HCT116 (cell line): ENCODE measurements around the gene THSD4. TPM values are rescaled to one million over a fixed set of nuclear protein-coding genes. Genes with fewer than 3 reads are reported as not detected.

Source experiments
- ATAC-seq: fragments of 200-7000 bp; cut with Tn5 transposase; 2 replicates; pipeline ENCODE4 v1.9.1; 2020; ENCODE audit warnings: mild to moderate bottlenecking, moderate library complexity
- BruUV-seq: library from RNA; stranded (reverse); fragments of 400-500 nt; replicated peaks from 2 replicates; lab custom pipeline; 2021; lab: Mats Ljungman, UMichigan
- CTCF ChIA-PET: fragments of 300-600 bp; sonication (Branson Sonifier 250); formaldehyde crosslinking; loops from one replicate; lab custom pipeline; 2021; ENCODE audit warnings: antibody characterized with exemption; lab: Charles Lee
- POLR2A ChIA-PET: fragments of 300-600, 350-600 bp; sonication (Branson Sonifier 250); formaldehyde crosslinking; loops from one replicate; lab custom pipeline; 2021; ENCODE audit warnings: antibody characterized with exemption; lab: Charles Lee
- RAD21 ChIA-PET, 2 experiments: fragments of 300-600 bp; sonication (Branson Sonifier 250); formaldehyde crosslinking; loops; one replicate each; lab custom pipeline; 2023; ENCODE audit warnings: low total read pairs in 2 of 2; ENCODE audit not compliant: uncharacterized antibody in 2 of 2, unreplicated experiment in 2 of 2, low non-redundant PET in 1 of 2; lab: Charles Lee
- DNase-seq: peaks from one replicate; pipeline ENCODE4 v3.0.0-alpha.2; 2010; ENCODE audit warnings: low read depth, low spot score
- H2AFZ ChIP-seq: fragments of 200-600 bp; shearing (Covaris generic), sonication (generic); 2 replicates; pipeline ENCODE4 v1.6.1; 2017; ENCODE audit warnings: low read depth, mixed run types, mixed read lengths, antibody characterized with exemption, low read length; ENCODE audit not compliant: poor library complexity, severe bottlenecking
- H3K27ac ChIP-seq: 2 replicates; pipeline ENCODE4 v1.5.1; 2012; ENCODE audit warnings: low read depth, low read length
- H3K27me3 ChIP-seq: fragments of 200-600 bp; sonication (generic); 2 replicates; pipeline ENCODE4 v1.6.1; 2016; ENCODE audit warnings: mixed run types, low read length, mixed read lengths; ENCODE audit not compliant: insufficient read depth
- H3K36me3 ChIP-seq, 2 experiments: fragments of 200-500 bp in 1 of 2; fragments of 200-600 bp in 1 of 2; sonication (Bioruptor generic) in 1 of 2; sonication (generic) in 1 of 2; 2 replicates each; pipeline versions ENCODE4 v1.5.1 to v1.6.1; 2014 to 2016; ENCODE audit warnings: low read length in 2 of 2, inconsistent platforms in 1 of 2, mixed read lengths in 1 of 2, mixed run types in 1 of 2; ENCODE audit not compliant: insufficient read depth in 2 of 2, control insufficient read depth in 1 of 2
- H3K4me1 ChIP-seq, 2 experiments: fragments of 200-600 bp in 1 of 2; sonication (generic) in 1 of 2; 2 replicates each; pipeline versions ENCODE4 v1.5.1 to v1.6.1; 2012 to 2017; ENCODE audit warnings: low read length in 2 of 2, inconsistent platforms in 1 of 2, mild to moderate bottlenecking in 1 of 2, mixed read lengths in 1 of 2, mixed run types in 1 of 2, moderate library complexity in 1 of 2; ENCODE audit not compliant: insufficient read depth in 2 of 2, control insufficient read depth in 1 of 2
- H3K4me2 ChIP-seq: fragments of 200-600 bp; sonication (generic); 2 replicates; pipeline ENCODE4 v1.6.1; 2017; ENCODE audit warnings: mixed run types, low read length, mixed read lengths
- H3K4me3 ChIP-seq, 2 experiments: fragments of 200-600 bp in 1 of 2; sonication (generic) in 1 of 2; replicated peaks in 1 of 2; 2 replicates each; pipeline ENCODE4 v1.5.1; 2011 to 2016; ENCODE audit warnings: low read length in 2 of 2, control low read depth in 1 of 2, low read depth in 1 of 2, mild to moderate bottlenecking in 1 of 2, mixed read lengths in 1 of 2, mixed run types in 1 of 2
- H3K79me2 ChIP-seq: fragments of 200-600 bp; sonication (generic); 2 replicates; pipeline ENCODE4 v1.6.1; 2017; ENCODE audit warnings: mild to moderate bottlenecking, mixed run types, low read length, moderate library complexity, mixed read lengths; ENCODE audit not compliant: insufficient read depth
- H3K9ac ChIP-seq: fragments of 200-600 bp; sonication (generic); 2 replicates; pipeline ENCODE4 v1.6.1; 2016; ENCODE audit warnings: low read length, mixed read lengths
- H3K9me2 ChIP-seq: fragments of 200-600 bp; sonication (generic), shearing (Covaris generic); 2 replicates; pipeline ENCODE4 v1.6.1; 2017; ENCODE audit warnings: mixed run types, mild to moderate bottlenecking, moderate library complexity; ENCODE audit not compliant: insufficient read depth
- H3K9me3 ChIP-seq, 2 experiments: fragments of 200-500 bp in 1 of 2; fragments of 200-600 bp in 1 of 2; sonication (Bioruptor generic) in 1 of 2; sonication (generic) in 1 of 2; 2 replicates each; pipeline ENCODE4 v1.6.1; 2014 to 2017; ENCODE audit warnings: low read length in 2 of 2, mixed read lengths in 2 of 2, inconsistent platforms in 1 of 2, low read depth in 1 of 2, mild to moderate bottlenecking in 1 of 2, mixed run types in 1 of 2, moderate library complexity in 1 of 2; ENCODE audit not compliant: control insufficient read depth in 1 of 2, insufficient read depth in 1 of 2
- H4K20me1 ChIP-seq: fragments of 200-600 bp; sonication (generic), shearing (Covaris generic); 2 replicates; pipeline ENCODE4 v1.6.1; 2017; ENCODE audit warnings: mixed run types, mild to moderate bottlenecking, moderate library complexity; ENCODE audit not compliant: insufficient read depth
- EGR1 ChIP-seq: IDR thresholded peaks from 2 replicates; pipeline ENCODE4 v1.6.1; 2012; ENCODE audit warnings: low read depth
- EZH2phosphoT487 ChIP-seq: fragments of 200-600 bp; IDR thresholded peaks from 2 replicates; pipeline ENCODE4 v1.6.1; 2018; ENCODE audit warnings: antibody characterized with exemption, borderline replicate concordance
- FOSL1 ChIP-seq: IDR thresholded peaks from 2 replicates; pipeline ENCODE4 v1.6.1; 2012; ENCODE audit warnings: low read depth
- JUND ChIP-seq: IDR thresholded peaks from 2 replicates; pipeline ENCODE4 v1.6.1; 2012
- POLR2A ChIP-seq: IDR thresholded peaks from 2 replicates; pipeline ENCODE4 v1.7.0; 2011; ENCODE audit warnings: borderline replicate concordance; ENCODE audit not compliant: insufficient read depth, insufficient read length; ENCODE audit errors: extremely low read depth
- POLR2AphosphoS5 ChIP-seq: IDR thresholded peaks from 2 replicates; pipeline ENCODE4 v1.6.1; 2011; ENCODE audit warnings: mild to moderate bottlenecking, low read depth, low read length, moderate library complexity
- RAD21 ChIP-seq: IDR thresholded peaks from 2 replicates; pipeline ENCODE4 v1.6.1; 2012; ENCODE audit warnings: low read depth, mild to moderate bottlenecking
- SIN3A ChIP-seq: IDR thresholded peaks from 2 replicates; pipeline ENCODE4 v1.6.1; 2012; ENCODE audit warnings: low read depth
- SRF ChIP-seq: IDR thresholded peaks from 2 replicates; pipeline ENCODE4 v1.6.1; 2012; ENCODE audit warnings: low read depth
- ZNF274 ChIP-seq: fragments of 200-500 bp; sonication (Bioruptor generic); IDR thresholded peaks from 2 replicates; pipeline ENCODE4 v1.6.1; 2014; ENCODE audit warnings: mild to moderate bottlenecking, low read depth, low read length, inconsistent platforms
- intact Hi-C: fragments of 100-400 bp; cut with micrococcal nuclease; formaldehyde crosslinking; loops from 2 replicates; pipeline ENCODE4 v1.10.0; 2022
- total RNA-seq: library from RNA; stranded (reverse); gene quantifications from one replicate; pipeline ENCODE4 v1.2.1, GENCODE V29; 2021; ENCODE audit not compliant: unreplicated experiment
- TF ChIP-seq, protein P1 (sequence below): IDR thresholded peaks from 2 replicates; pipeline ENCODE4 v1.6.1; 2012; ENCODE audit warnings: low read depth
- TF ChIP-seq, protein P2 (sequence below), 3 experiments: fragments of 200-600 bp in 1 of 3; sonication (generic) in 1 of 3; IDR thresholded peaks in 2 of 3; conservative IDR thresholded peaks in 1 of 3; 2 replicates each; pipeline ENCODE4 v1.5.1; 2012 to 2017; ENCODE audit warnings: low read depth in 2 of 3, low read length in 2 of 3, antibody characterized with exemption in 1 of 3, borderline replicate concordance in 1 of 3, control low read depth in 1 of 3, mild to moderate bottlenecking in 1 of 3, mixed read lengths in 1 of 3, mixed run types in 1 of 3, moderate library complexity in 1 of 3; ENCODE audit not compliant: insufficient read depth in 1 of 3
- TF ChIP-seq, protein P3 (sequence below): IDR thresholded peaks from 2 replicates; pipeline ENCODE4 v1.6.1; 2012
- TF ChIP-seq, protein P4 (sequence below): IDR thresholded peaks from 2 replicates; pipeline ENCODE4 v1.6.1; 2011; ENCODE audit warnings: mild to moderate bottlenecking, low read length, moderate library complexity; ENCODE audit not compliant: insufficient replicate concordance; ENCODE audit errors: extremely low read depth

The THSD4 gene
- total RNA-seq, 1 experiment from 2014 or later: 30.5 TPM

DNA sequence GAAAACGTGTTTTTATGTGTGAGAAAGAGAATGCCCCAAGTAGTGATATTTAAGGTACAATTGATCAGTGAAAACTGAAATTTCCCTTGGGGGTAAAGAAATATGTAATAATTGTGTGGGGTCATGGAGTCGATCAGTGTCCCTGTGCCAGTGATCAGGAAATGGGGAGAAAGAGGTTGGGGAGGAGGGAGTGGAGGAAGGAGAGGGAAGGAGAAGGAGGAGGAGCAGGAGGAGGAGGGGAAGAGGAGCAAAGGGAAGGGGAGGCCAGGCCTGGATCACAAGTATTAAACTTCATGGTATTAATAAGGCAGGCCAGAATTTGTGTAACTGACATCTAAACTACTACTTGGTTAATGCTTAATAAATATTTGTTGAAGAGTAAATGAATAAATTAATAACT, 30.4 kb downstream of the THSD4 start:
- ChIA-PET CTCF (no interaction called here), POLR2A (no interaction called here), RAD21 (no interaction called here)
- no peaks in the 10 kb centered on the region for H3K79me2 ChIP-seq
- no peaks in the 10 kb centered on the region for H3K9me2 ChIP-seq
- H3K4me3 ChIP-seq: no peak overlapping the region
- no peak for ATAC-seq
- H3K27me3 ChIP-seq: no peaks in the 10 kb centered on the region
- no peak overlapping the region for H3K4me2 ChIP-seq
- no peak for DNase-seq
- no peaks in the 10 kb centered on the region for H3K9me3 ChIP-seq
- no peak overlapping the region for H3K27ac ChIP-seq
- H3K36me3 ChIP-seq: no peaks in the 10 kb centered on the region
- H3K9ac ChIP-seq: no peak overlapping the region
- intact Hi-C loops: no loop called here
- no peak overlapping the region for H2AFZ ChIP-seq
- TF ChIP-seq POLR2AphosphoS5 (no peak), EGR1 (no peak), POLR2A (no peak), SRF (no peak), RAD21 (no peak), SIN3A (no peak), FOSL1 (no peak), JUND (no peak), ZNF274 (no peak), EZH2phosphoT487 (no peak)
- TF ChIP-seq, protein P1, sequence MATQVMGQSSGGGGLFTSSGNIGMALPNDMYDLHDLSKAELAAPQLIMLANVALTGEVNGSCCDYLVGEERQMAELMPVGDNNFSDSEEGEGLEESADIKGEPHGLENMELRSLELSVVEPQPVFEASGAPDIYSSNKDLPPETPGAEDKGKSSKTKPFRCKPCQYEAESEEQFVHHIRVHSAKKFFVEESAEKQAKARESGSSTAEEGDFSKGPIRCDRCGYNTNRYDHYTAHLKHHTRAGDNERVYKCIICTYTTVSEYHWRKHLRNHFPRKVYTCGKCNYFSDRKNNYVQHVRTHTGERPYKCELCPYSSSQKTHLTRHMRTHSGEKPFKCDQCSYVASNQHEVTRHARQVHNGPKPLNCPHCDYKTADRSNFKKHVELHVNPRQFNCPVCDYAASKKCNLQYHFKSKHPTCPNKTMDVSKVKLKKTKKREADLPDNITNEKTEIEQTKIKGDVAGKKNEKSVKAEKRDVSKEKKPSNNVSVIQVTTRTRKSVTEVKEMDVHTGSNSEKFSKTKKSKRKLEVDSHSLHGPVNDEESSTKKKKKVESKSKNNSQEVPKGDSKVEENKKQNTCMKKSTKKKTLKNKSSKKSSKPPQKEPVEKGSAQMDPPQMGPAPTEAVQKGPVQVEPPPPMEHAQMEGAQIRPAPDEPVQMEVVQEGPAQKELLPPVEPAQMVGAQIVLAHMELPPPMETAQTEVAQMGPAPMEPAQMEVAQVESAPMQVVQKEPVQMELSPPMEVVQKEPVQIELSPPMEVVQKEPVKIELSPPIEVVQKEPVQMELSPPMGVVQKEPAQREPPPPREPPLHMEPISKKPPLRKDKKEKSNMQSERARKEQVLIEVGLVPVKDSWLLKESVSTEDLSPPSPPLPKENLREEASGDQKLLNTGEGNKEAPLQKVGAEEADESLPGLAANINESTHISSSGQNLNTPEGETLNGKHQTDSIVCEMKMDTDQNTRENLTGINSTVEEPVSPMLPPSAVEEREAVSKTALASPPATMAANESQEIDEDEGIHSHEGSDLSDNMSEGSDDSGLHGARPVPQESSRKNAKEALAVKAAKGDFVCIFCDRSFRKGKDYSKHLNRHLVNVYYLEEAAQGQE: no peak
- TF ChIP-seq, protein P2, sequence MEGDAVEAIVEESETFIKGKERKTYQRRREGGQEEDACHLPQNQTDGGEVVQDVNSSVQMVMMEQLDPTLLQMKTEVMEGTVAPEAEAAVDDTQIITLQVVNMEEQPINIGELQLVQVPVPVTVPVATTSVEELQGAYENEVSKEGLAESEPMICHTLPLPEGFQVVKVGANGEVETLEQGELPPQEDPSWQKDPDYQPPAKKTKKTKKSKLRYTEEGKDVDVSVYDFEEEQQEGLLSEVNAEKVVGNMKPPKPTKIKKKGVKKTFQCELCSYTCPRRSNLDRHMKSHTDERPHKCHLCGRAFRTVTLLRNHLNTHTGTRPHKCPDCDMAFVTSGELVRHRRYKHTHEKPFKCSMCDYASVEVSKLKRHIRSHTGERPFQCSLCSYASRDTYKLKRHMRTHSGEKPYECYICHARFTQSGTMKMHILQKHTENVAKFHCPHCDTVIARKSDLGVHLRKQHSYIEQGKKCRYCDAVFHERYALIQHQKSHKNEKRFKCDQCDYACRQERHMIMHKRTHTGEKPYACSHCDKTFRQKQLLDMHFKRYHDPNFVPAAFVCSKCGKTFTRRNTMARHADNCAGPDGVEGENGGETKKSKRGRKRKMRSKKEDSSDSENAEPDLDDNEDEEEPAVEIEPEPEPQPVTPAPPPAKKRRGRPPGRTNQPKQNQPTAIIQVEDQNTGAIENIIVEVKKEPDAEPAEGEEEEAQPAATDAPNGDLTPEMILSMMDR (IDR thresholded peaks at IDR 0.05 in 2 of 3, conservative IDR thresholded peaks at IDR 0.05 in 1 of 3; ENCODE audit: borderline replicate concordance in 1 of 3, insufficient read depth in 1 of 3, low read depth in 2 of 3, low read length in 2 of 3): no peak
- TF ChIP-seq, protein P3, sequence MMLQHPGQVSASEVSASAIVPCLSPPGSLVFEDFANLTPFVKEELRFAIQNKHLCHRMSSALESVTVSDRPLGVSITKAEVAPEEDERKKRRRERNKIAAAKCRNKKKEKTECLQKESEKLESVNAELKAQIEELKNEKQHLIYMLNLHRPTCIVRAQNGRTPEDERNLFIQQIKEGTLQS: no peak
- TF ChIP-seq, protein P4, sequence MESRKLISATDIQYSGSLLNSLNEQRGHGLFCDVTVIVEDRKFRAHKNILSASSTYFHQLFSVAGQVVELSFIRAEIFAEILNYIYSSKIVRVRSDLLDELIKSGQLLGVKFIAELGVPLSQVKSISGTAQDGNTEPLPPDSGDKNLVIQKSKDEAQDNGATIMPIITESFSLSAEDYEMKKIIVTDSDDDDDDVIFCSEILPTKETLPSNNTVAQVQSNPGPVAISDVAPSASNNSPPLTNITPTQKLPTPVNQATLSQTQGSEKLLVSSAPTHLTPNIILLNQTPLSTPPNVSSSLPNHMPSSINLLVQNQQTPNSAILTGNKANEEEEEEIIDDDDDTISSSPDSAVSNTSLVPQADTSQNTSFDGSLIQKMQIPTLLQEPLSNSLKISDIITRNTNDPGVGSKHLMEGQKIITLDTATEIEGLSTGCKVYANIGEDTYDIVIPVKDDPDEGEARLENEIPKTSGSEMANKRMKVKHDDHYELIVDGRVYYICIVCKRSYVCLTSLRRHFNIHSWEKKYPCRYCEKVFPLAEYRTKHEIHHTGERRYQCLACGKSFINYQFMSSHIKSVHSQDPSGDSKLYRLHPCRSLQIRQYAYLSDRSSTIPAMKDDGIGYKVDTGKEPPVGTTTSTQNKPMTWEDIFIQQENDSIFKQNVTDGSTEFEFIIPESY: no peak
- H3K4me1 ChIP-seq: no peaks in the 10 kb centered on the region
- BruUV-seq: no TSS peak
- H4K20me1 ChIP-seq: no peaks in the 10 kb centered on the region
